Lower lobe of right lung (tissue), 2 donors: ENCODE results near the gene CEP97. TPM values are rescaled to one million over a fixed set of nuclear protein-coding genes. Genes with fewer than 3 reads are reported as not detected.
A peak's percentile ranks its signal among the peaks of the same experiment; 100 is the strongest.
"Not testable (repeated sequence)": the region's sequence is repeated elsewhere in the genome, so short reads cannot be mapped to it uniquely, and the experiment has no call there.

Experiments
- ATAC-seq, 2 donors: fragments of 200-7000 bp; cut with Tn5 transposase; one replicate each; pipeline ENCODE4 v1.9.1; 2020 to 2022; ENCODE audit warnings: mild to moderate bottlenecking in 2 of 2, moderate library complexity in 2 of 2
- DNase-seq: peaks from one replicate; pipeline ENCODE4 v3.0.0-alpha.2; 2020
- H3K27ac ChIP-seq: fragments of 200-600 bp; one replicate; pipeline ENCODE4 v1.8.0; 2022
- H3K27me3 ChIP-seq: fragments of 200-600 bp; one replicate; pipeline ENCODE4 v1.8.0; 2022; ENCODE audit warnings: low read depth
- H3K36me3 ChIP-seq: fragments of 200-600 bp; one replicate; pipeline ENCODE4 v1.8.0; 2022; ENCODE audit warnings: mild to moderate bottlenecking
- H3K4me1 ChIP-seq: fragments of 200-600 bp; one replicate; pipeline ENCODE4 v1.8.0; 2022
- H3K4me3 ChIP-seq: fragments of 200-600 bp; one replicate; pipeline ENCODE4 v1.8.0; 2022; ENCODE audit warnings: mild to moderate bottlenecking
- H3K9me3 ChIP-seq: fragments of 200-600 bp; one replicate; pipeline ENCODE4 v1.8.0; 2022
- CTCF ChIP-seq: fragments of 200-600 bp; IDR thresholded peaks from one replicate; pipeline ENCODE4 v1.8.0; 2022; ENCODE audit warnings: antibody characterized with exemption, mild to moderate bottlenecking
- intact Hi-C: fragments of 100-400 bp; cut with DNase I; formaldehyde crosslinking; loops from one replicate; pipeline ENCODE4 v1.11.0; 2022
- total RNA-seq: library from RNA; stranded (reverse); fragmentation: NEBNext Ultra II Directional; extraction: Animal tissue kit (Norgen Biotek cat#: 25700); gene quantifications from one replicate; pipeline ENCODE4 v1.2.1, GENCODE V29; 2021
- donor health status: DM: no; HTN: yes; CAD: no; lungs with severe emphysema.

Gene CEP97
- total RNA-seq, 1 donor from 2014 or later, result 8.0 TPM

GRCh38 chr3:101725890-101726275 is 1.5 kb downstream of the CEP97 start:
- H3K27me3 ChIP-seq, result no peaks in the 10 kb centered on the region
- H3K4me3 ChIP-seq, result peak overlapping the region; percentile 96
- DNase-seq (no peak), ATAC-seq (no peak)
- H3K4me1 ChIP-seq, result peaks cover 15% of the 10 kb centered on the region
- no peaks in the 10 kb centered on the region for H3K9me3 ChIP-seq
- peaks cover 21% of the 10 kb centered on the region for H3K36me3 ChIP-seq
- no peak for TF ChIP-seq CTCF
- intact Hi-C loops, result no loop called here
- no peak overlapping the region for H3K27ac ChIP-seq

- peaks cover 55% of the 10 kb centered on the region for H3K36me3 ChIP-seq
- no peak overlapping the region for H3K4me3 ChIP-seq
- ATAC-seq (no peak), DNase-seq (no peak)
- H3K4me1 ChIP-seq, result peaks cover 8% of the 10 kb centered on the region
- H3K27me3 ChIP-seq, result no peaks in the 10 kb centered on the region
- no peak overlapping the region for H3K27ac ChIP-seq
- intact Hi-C loops, result no loop called here
- H3K9me3 ChIP-seq, result no peaks in the 10 kb centered on the region
- no peak for TF ChIP-seq CTCF
Measured at GRCh38 chr3:101729586-101729985, 5.2 kb downstream of the CEP97 start.

- no peaks in the 10 kb centered on the region for H3K27me3 ChIP-seq
- peaks cover 68% of the 10 kb centered on the region for H3K36me3 ChIP-seq
- intact Hi-C loops, result no loop called here
- DNase-seq (no peak), ATAC-seq (no peak)
- H3K27ac ChIP-seq, result no peak overlapping the region
- H3K9me3 ChIP-seq, result no peaks in the 10 kb centered on the region
- no peak for TF ChIP-seq CTCF
- H3K4me3 ChIP-seq, result no peak overlapping the region
- H3K4me1 ChIP-seq, result peaks cover 2% of the 10 kb centered on the region
Measured at GRCh38 chr3:101730839-101731238, 6.4 kb downstream of the CEP97 start.

GRCh38 chr3:101732240-101732641 is 7.8 kb downstream of the CEP97 start:
- intact Hi-C loops, result no loop called here
- H3K27ac ChIP-seq, result no peak overlapping the region
- DNase-seq (no peak), ATAC-seq (no peak)
- no peaks in the 10 kb centered on the region for H3K4me1 ChIP-seq
- no peaks in the 10 kb centered on the region for H3K27me3 ChIP-seq
- no peaks in the 10 kb centered on the region for H3K9me3 ChIP-seq
- no peak overlapping the region for H3K4me3 ChIP-seq
- no peak for TF ChIP-seq CTCF
- peaks cover 77% of the 10 kb centered on the region for H3K36me3 ChIP-seq

GRCh38 chr3:101735833-101736232 is 11.4 kb downstream of the CEP97 start:
- H3K36me3 ChIP-seq, result peaks cover 56% of the 10 kb centered on the region
- no peak for DNase-seq
- no peak for ATAC-seq
- H3K27ac ChIP-seq, result no peak overlapping the region
- no peaks in the 10 kb centered on the region for H3K4me1 ChIP-seq
- H3K9me3 ChIP-seq, result no peaks in the 10 kb centered on the region
- H3K27me3 ChIP-seq, result no peaks in the 10 kb centered on the region
- TF ChIP-seq CTCF, result no peak
- no peak overlapping the region for H3K4me3 ChIP-seq
- intact Hi-C loops, result no loop called here

- H3K27me3 ChIP-seq, H3K36me3 ChIP-seq, H3K4me3 ChIP-seq, H3K4me1 ChIP-seq, intact Hi-C loops, ATAC-seq, DNase-seq, H3K9me3 ChIP-seq, H3K27ac ChIP-seq: not testable (repeated sequence)
Measured at GRCh38 chr3:101741914-101742313, 17.5 kb downstream of the CEP97 start.
